Stomach smooth muscle (tissue), 2 donors: ENCODE results near the gene LEMD1.

Source experiments
- H3K27ac ChIP-seq: one replicate; pipeline ENCODE4 v1.7.0; 2013; ENCODE audit warnings: mild to moderate bottlenecking, low read length, inconsistent platforms
- H3K27me3 ChIP-seq, 2 donors: one replicate each; pipeline ENCODE4 v1.7.0; 2013; ENCODE audit warnings: low read length in 2 of 2; ENCODE audit not compliant: insufficient read depth in 2 of 2, control insufficient read depth in 1 of 2
- H3K36me3 ChIP-seq, 2 donors: one replicate each; pipeline ENCODE4 v1.7.0; 2013; ENCODE audit warnings: low read length in 2 of 2; ENCODE audit not compliant: control insufficient read depth in 2 of 2, insufficient read depth in 2 of 2
- H3K4me1 ChIP-seq: one replicate; pipeline ENCODE4 v1.7.0; 2013; ENCODE audit warnings: low read length; ENCODE audit not compliant: control insufficient read depth, insufficient read depth
- H3K4me3 ChIP-seq, 2 donors: one replicate each; pipeline ENCODE4 v1.7.0; 2013; ENCODE audit warnings: low read length in 2 of 2
- H3K9ac ChIP-seq, 2 donors: one replicate each; pipeline ENCODE4 v1.7.0; 2013; ENCODE audit warnings: low read length in 2 of 2, mild to moderate bottlenecking in 1 of 2
- H3K9me3 ChIP-seq, 2 donors: one replicate each; pipeline ENCODE4 v1.7.0; 2013; ENCODE audit warnings: low read length in 2 of 2; ENCODE audit not compliant: control insufficient read depth in 2 of 2
- donor health status: healthy.
- donor health status: Pancreatic carcinoma.

The LEMD1 gene

GRCh38 chr1:205453466-205453865 lies 31.6 kb upstream of the LEMD1 start:
- Histone ChIP-seq H3K27ac (no peak overlapping the region), H3K9ac (no peak overlapping the region), H3K9me3 (no peaks in the 10 kb centered on the region), H3K36me3 (no peaks in the 10 kb centered on the region), H3K4me1 (peaks cover 16% of the 10 kb centered on the region), H3K4me3 (no peak overlapping the region), H3K27me3 (peaks cover 61 to 76% of the 10 kb centered on the region in 2 donors)

- no peak overlapping the region for H3K9ac ChIP-seq
- H3K4me3 ChIP-seq, result no peak overlapping the region
- peaks cover 16% of the 10 kb centered on the region for H3K4me1 ChIP-seq
- H3K9me3 ChIP-seq, result no peaks in the 10 kb centered on the region
- H3K36me3 ChIP-seq, result no peaks in the 10 kb centered on the region
- no peak overlapping the region for H3K27ac ChIP-seq
- H3K27me3 ChIP-seq, result peaks cover 56 to 71% of the 10 kb centered on the region in 2 donors
Measured at GRCh38 chr1:205452933-205453332, 31.1 kb upstream of the LEMD1 start.

GRCh38 chr1:205452364-205452763 lies 30.5 kb upstream of the LEMD1 start:
- H3K4me3 ChIP-seq, result no peak overlapping the region
- H3K36me3 ChIP-seq, result no peaks in the 10 kb centered on the region
- no peak overlapping the region for H3K9ac ChIP-seq
- H3K27me3 ChIP-seq, result peaks cover 51 to 65% of the 10 kb centered on the region in 2 donors
- H3K4me1 ChIP-seq, result peaks cover 16% of the 10 kb centered on the region
- H3K27ac ChIP-seq, result no peak overlapping the region
- H3K9me3 ChIP-seq, result no peaks in the 10 kb centered on the region

- H3K27ac ChIP-seq, result no peak overlapping the region
- no peaks in the 10 kb centered on the region for H3K36me3 ChIP-seq
- H3K4me1 ChIP-seq, result peaks cover 13% of the 10 kb centered on the region
- H3K9ac ChIP-seq, result no peak overlapping the region
- peaks cover 51 to 61% of the 10 kb centered on the region in 2 donors for H3K27me3 ChIP-seq
- no peak overlapping the region for H3K4me3 ChIP-seq
- no peaks in the 10 kb centered on the region for H3K9me3 ChIP-seq
Measured at GRCh38 chr1:205451759-205452164, 29.9 kb upstream of the LEMD1 start.

- Histone ChIP-seq H3K27me3 (peaks cover 46 to 55% of the 10 kb centered on the region in 2 donors), H3K4me3 (no peak overlapping the region), H3K27ac (no peak overlapping the region), H3K9ac (no peak overlapping the region), H3K9me3 (no peaks in the 10 kb centered on the region), H3K4me1 (peaks cover 8% of the 10 kb centered on the region), H3K36me3 (no peaks in the 10 kb centered on the region)
Measured at GRCh38 chr1:205451202-205451601, 29.3 kb upstream of the LEMD1 start.

- Histone ChIP-seq H3K27me3 (peaks cover 41 to 48% of the 10 kb centered on the region in 2 donors), H3K4me1 (peaks cover 3% of the 10 kb centered on the region), H3K9me3 (no peaks in the 10 kb centered on the region), H3K9ac (no peak overlapping the region), H3K27ac (no peak overlapping the region), H3K4me3 (no peak overlapping the region), H3K36me3 (no peaks in the 10 kb centered on the region)
Measured at GRCh38 chr1:205450448-205450847, 28.6 kb upstream of the LEMD1 start.

GRCh38 chr1:205449750-205450443 lies 28.0 kb upstream of the LEMD1 start:
- H3K4me3 ChIP-seq, result no peak overlapping the region
- peaks cover 35 to 42% of the 10 kb centered on the region in 2 donors for H3K27me3 ChIP-seq
- H3K27ac ChIP-seq, result no peak overlapping the region

GRCh38 chr1:205449254-205449749 lies 27.4 kb upstream of the LEMD1 start:
- Histone ChIP-seq H3K27ac (no peak overlapping the region), H3K4me1 (peaks cover 12% of the 10 kb centered on the region), H3K9me3 (no peaks in the 10 kb centered on the region), H3K27me3 (peaks cover 29 to 36% of the 10 kb centered on the region in 2 donors), H3K36me3 (no peaks in the 10 kb centered on the region), H3K4me3 (no peak overlapping the region), H3K9ac (no peak overlapping the region)

More at GRCh38 chr1:205449750-205450443, 28.0 kb upstream of the LEMD1 start:
- H3K36me3 ChIP-seq, result no peaks in the 10 kb centered on the region
- H3K9ac ChIP-seq, result no peak overlapping the region
- H3K9me3 ChIP-seq, result no peaks in the 10 kb centered on the region
- H3K4me1 ChIP-seq, result peaks cover 8% of the 10 kb centered on the region

- Histone ChIP-seq H3K4me3 (no peak overlapping the region), H3K27me3 (peaks cover 25 to 30% of the 10 kb centered on the region in 2 donors), H3K4me1 (peaks cover 18% of the 10 kb centered on the region)
Measured at GRCh38 chr1:205448540-205449253, 26.8 kb upstream of the LEMD1 start.

GRCh38 chr1:205447457-205448341 lies 25.8 kb upstream of the LEMD1 start:
- H3K36me3 ChIP-seq, result no peaks in the 10 kb centered on the region
- H3K4me3 ChIP-seq, result no peak overlapping the region
- H3K9ac ChIP-seq, result no peak overlapping the region
- peaks cover 18 to 20% of the 10 kb centered on the region in 2 donors for H3K27me3 ChIP-seq
- H3K27ac ChIP-seq, result no peak overlapping the region
- peaks cover 24% of the 10 kb centered on the region for H3K4me1 ChIP-seq
- no peaks in the 10 kb centered on the region for H3K9me3 ChIP-seq

More at GRCh38 chr1:205448540-205449253, 26.8 kb upstream of the LEMD1 start:
- Histone ChIP-seq H3K9me3 (no peaks in the 10 kb centered on the region), H3K27ac (no peak overlapping the region), H3K36me3 (no peaks in the 10 kb centered on the region), H3K9ac (no peak overlapping the region)
